Memory B cell (primary cell): ENCODE measurements around the gene CORO2B.

Source experiments
- ATAC-seq: fragments of 150-1000 bp; cut with Tn5 transposase; 2 replicates; pipeline ENCODE4 v1.10.0; 2021; ENCODE audit warnings: low read depth, mild to moderate bottlenecking, moderate library complexity
- DNase-seq, 2 donors: peaks; one replicate each; pipeline ENCODE4 v3.0.0; 2022; ENCODE audit warnings: low spot score in 2 of 2
- H3K27ac Mint-ChIP-seq: one replicate; pipeline ENCODE4 v1.8.0; 2022; ENCODE audit warnings: mild to moderate bottlenecking, moderate library complexity, mixed read lengths
- H3K27me3 Mint-ChIP-seq: one replicate; pipeline ENCODE4 v1.8.0; 2022; ENCODE audit warnings: mixed read lengths
- H3K36me3 Mint-ChIP-seq: one replicate; pipeline ENCODE4 v1.8.0; 2022; ENCODE audit warnings: mild to moderate bottlenecking, mixed read lengths
- H3K4me1 Mint-ChIP-seq: one replicate; pipeline ENCODE4 v1.8.0; 2022; ENCODE audit warnings: mixed read lengths
- H3K4me3 Mint-ChIP-seq: one replicate; pipeline ENCODE4 v1.8.0; 2022; ENCODE audit warnings: mild to moderate bottlenecking, moderate library complexity, mixed read lengths
- H3K9me3 Mint-ChIP-seq: one replicate; pipeline ENCODE4 v1.8.0; 2022; ENCODE audit warnings: mixed read lengths

Gene CORO2B

GRCh38 chr15:68610825-68611224, 32.0 kb downstream of the CORO2B start:
- Mint-ChIP-seq H3K27ac (no peak overlapping the region), H3K9me3 (no peaks in the 10 kb centered on the region), H3K27me3 (peaks cover 6% of the 10 kb centered on the region), H3K36me3 (no peaks in the 10 kb centered on the region), H3K4me3 (no peak overlapping the region), H3K4me1 (no peaks in the 10 kb centered on the region)
- ATAC-seq (no peak), DNase-seq (no peak)

- Mint-ChIP-seq H3K4me3 (no peak overlapping the region), H3K4me1 (no peaks in the 10 kb centered on the region), H3K27me3 (peaks cover 6% of the 10 kb centered on the region), H3K27ac (no peak overlapping the region), H3K9me3 (no peaks in the 10 kb centered on the region), H3K36me3 (no peaks in the 10 kb centered on the region)
- DNase-seq (no peak), ATAC-seq (no peak)
Observed at GRCh38 chr15:68612503-68612902, 33.7 kb downstream of the CORO2B start.

GRCh38 chr15:68612979-68613740, 34.4 kb downstream of the CORO2B start:
- no peaks in the 10 kb centered on the region for H3K9me3 Mint-ChIP-seq
- no peak overlapping the region for H3K4me3 Mint-ChIP-seq
- H3K27ac Mint-ChIP-seq, result no peak overlapping the region
- H3K4me1 Mint-ChIP-seq, result no peaks in the 10 kb centered on the region
- H3K36me3 Mint-ChIP-seq, result no peaks in the 10 kb centered on the region
- DNase-seq (no peak), ATAC-seq (no peak)
- H3K27me3 Mint-ChIP-seq, result peaks cover 6% of the 10 kb centered on the region

DNA sequence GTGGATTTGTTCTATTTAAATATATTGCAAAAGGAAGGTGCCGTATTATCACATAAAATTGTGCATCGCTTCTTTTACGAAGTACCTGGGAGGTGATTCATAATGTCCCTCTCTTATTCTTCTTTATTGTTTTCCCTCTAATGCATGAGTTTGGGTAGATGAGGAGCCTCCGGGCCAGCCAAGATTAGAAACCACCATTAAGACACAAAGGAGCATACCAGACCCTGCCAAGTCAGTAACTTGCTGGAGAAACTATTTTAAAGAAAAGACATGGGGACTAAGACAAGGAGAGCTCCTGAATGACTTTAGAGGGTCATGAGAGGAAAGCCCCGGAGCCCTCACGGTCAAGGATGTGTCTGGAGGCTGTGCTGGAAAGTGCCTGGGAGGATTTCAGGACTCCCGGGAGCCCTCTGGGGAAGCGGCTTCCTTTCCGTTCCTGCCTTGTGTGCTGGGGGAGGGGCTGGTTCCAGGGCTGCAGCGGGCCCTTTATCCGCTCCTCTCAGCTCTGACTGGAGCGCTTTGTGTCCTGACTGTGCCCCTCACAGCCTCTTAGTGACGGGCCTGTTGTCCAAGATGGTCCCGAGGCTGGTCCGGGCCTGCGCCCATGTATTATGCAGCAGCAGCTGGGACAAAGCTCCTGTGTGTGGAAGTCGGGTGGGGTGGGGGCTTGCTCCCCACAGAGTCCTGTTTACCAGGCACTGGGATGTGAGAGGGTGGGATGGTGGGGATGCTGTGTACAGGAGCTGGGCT, 35.7 kb downstream of the CORO2B start:
- DNase-seq (no peak), ATAC-seq (no peak)
- Mint-ChIP-seq H3K4me1 (no peaks in the 10 kb centered on the region), H3K27ac (no peak overlapping the region), H3K27me3 (peaks cover 2% of the 10 kb centered on the region), H3K9me3 (no peaks in the 10 kb centered on the region), H3K4me3 (no peak overlapping the region), H3K36me3 (no peaks in the 10 kb centered on the region)

- Mint-ChIP-seq H3K4me1 (no peaks in the 10 kb centered on the region), H3K27me3 (peaks cover 1% of the 10 kb centered on the region), H3K4me3 (no peak overlapping the region), H3K9me3 (no peaks in the 10 kb centered on the region), H3K36me3 (no peaks in the 10 kb centered on the region), H3K27ac (no peak overlapping the region)
- ATAC-seq (no peak), DNase-seq (no peak)
Observed at GRCh38 chr15:68615301-68615700, 36.5 kb downstream of the CORO2B start.

DNA sequence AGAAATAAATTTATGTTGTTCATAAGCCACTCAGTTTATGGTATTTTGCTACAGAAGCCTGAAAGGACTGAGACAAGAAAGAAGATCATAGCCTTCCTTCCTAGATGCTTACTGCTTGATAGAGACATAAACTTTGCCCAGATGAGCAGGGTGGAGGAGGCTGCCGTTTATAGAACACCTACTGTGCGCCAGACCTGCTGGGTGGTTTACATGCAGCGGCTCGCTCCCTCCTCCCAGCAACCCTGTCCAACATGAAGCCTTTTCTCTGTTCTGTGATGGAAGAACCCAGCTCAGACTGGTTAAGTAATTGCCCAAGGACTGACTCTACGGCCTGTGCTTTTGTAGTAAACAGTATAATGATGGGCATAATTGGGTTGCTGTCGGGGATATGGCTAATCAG, 37.0 kb downstream of the CORO2B start:
- H3K27ac Mint-ChIP-seq, result no peak overlapping the region
- H3K9me3 Mint-ChIP-seq, result no peaks in the 10 kb centered on the region
- DNase-seq (no peak), ATAC-seq (no peak)
- no peaks in the 10 kb centered on the region for H3K4me1 Mint-ChIP-seq
- H3K27me3 Mint-ChIP-seq, result no peaks in the 10 kb centered on the region
- no peaks in the 10 kb centered on the region for H3K36me3 Mint-ChIP-seq
- H3K4me3 Mint-ChIP-seq, result no peak overlapping the region

- H3K4me3 Mint-ChIP-seq, result no peak overlapping the region
- no peak for DNase-seq
- H3K9me3 Mint-ChIP-seq, result no peaks in the 10 kb centered on the region
- H3K4me1 Mint-ChIP-seq, result peaks cover 4% of the 10 kb centered on the region
- H3K36me3 Mint-ChIP-seq, result no peaks in the 10 kb centered on the region
- H3K27me3 Mint-ChIP-seq, result no peaks in the 10 kb centered on the region
- ATAC-seq, result no peak
- H3K27ac Mint-ChIP-seq, result no peak overlapping the region
Observed at GRCh38 chr15:68616397-68616796, 37.6 kb downstream of the CORO2B start.

GRCh38 chr15:68617001-68617400, 38.2 kb downstream of the CORO2B start:
- H3K27ac Mint-ChIP-seq, result no peak overlapping the region
- no peaks in the 10 kb centered on the region for H3K27me3 Mint-ChIP-seq
- no peaks in the 10 kb centered on the region for H3K36me3 Mint-ChIP-seq
- DNase-seq (no peak), ATAC-seq (no peak)
- no peaks in the 10 kb centered on the region for H3K9me3 Mint-ChIP-seq
- no peak overlapping the region for H3K4me3 Mint-ChIP-seq
- H3K4me1 Mint-ChIP-seq, result peaks cover 8% of the 10 kb centered on the region

- Mint-ChIP-seq H3K4me1 (peaks cover 10% of the 10 kb centered on the region), H3K4me3 (no peak overlapping the region), H3K27ac (no peak overlapping the region), H3K27me3 (no peaks in the 10 kb centered on the region), H3K9me3 (no peaks in the 10 kb centered on the region), H3K36me3 (no peaks in the 10 kb centered on the region)
- no peak for ATAC-seq
- DNase-seq, result no peak
Observed at GRCh38 chr15:68617777-68618176, 39.0 kb downstream of the CORO2B start.

DNA sequence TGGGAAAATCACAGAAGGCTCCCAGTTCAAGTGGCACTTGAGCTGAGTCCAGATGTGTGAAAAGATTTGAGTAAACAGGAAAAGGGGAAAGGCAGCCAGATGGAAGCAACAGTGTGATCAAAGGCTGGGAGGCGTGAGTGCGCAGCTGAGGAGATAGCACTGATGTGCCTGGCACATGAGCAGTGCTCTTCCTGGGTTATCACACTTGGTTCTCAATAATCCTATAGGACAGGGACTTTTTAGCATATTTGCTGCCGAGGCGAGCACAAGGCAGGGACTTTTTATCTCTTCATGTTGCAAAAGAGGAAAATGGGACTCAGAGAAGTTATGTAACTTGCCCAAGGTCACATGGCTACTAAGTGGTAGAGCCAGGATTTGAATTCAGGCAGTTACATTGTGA, 39.6 kb downstream of the CORO2B start:
- H3K36me3 Mint-ChIP-seq, result no peaks in the 10 kb centered on the region
- ATAC-seq (no peak), DNase-seq (no peak)
- no peaks in the 10 kb centered on the region for H3K27me3 Mint-ChIP-seq
- H3K9me3 Mint-ChIP-seq, result no peaks in the 10 kb centered on the region
- H3K4me3 Mint-ChIP-seq, result no peak overlapping the region
- peaks cover 10% of the 10 kb centered on the region for H3K4me1 Mint-ChIP-seq
- no peak overlapping the region for H3K27ac Mint-ChIP-seq

DNA sequence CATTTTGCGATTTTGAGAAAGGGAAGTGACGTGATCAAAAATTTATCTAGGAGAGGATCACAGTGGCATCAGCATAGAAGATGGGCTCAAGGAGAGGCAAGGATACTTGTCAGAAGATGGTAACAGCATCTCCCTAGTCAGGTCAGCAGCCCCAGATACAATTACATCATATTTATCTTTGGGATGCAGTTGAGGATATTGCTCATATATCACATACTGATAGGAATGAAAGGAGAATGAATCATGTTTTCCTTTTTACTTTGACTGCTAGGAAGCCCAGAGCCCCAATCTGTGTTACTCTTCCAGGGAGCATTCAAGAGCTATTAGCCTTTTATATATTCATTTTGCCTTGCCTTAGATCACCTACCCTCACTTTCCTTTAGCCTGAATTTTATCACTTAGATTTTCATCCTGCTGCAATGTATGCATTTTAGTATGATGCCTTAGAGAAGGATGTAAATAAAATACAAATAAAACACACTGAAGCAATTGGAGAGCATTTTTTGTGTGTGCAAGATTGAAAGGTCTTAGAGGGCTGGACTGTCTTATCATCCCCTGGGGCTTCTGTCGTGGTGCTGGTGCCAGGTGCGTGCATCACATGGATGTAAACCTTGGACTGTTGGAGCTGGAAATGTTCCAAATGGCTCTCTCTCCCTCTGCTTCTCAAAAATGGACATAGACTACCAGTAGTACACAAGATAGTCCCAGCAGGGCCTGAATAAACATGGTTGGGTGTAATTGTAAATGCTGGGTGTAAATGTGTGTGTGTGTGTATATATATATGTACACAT, 40.3 kb downstream of the CORO2B start:
- DNase-seq (no peak), ATAC-seq (no peak)
- Mint-ChIP-seq H3K9me3 (no peaks in the 10 kb centered on the region), H3K27ac (no peak overlapping the region), H3K36me3 (no peaks in the 10 kb centered on the region), H3K4me1 (peaks cover 10% of the 10 kb centered on the region), H3K4me3 (no peak overlapping the region), H3K27me3 (no peaks in the 10 kb centered on the region)

- DNase-seq (no peak), ATAC-seq (no peak)
- Mint-ChIP-seq H3K4me3 (no peak overlapping the region), H3K27me3 (no peaks in the 10 kb centered on the region), H3K9me3 (no peaks in the 10 kb centered on the region), H3K27ac (no peak overlapping the region), H3K36me3 (no peaks in the 10 kb centered on the region), H3K4me1 (peaks cover 10% of the 10 kb centered on the region)
Observed at GRCh38 chr15:68620721-68621527, 42.1 kb downstream of the CORO2B start.

GRCh38 chr15:68621535-68621934, 42.7 kb downstream of the CORO2B start:
- H3K9me3 Mint-ChIP-seq, result no peaks in the 10 kb centered on the region

More at GRCh38 chr15:68621535-68621934, 42.7 kb downstream of the CORO2B start:
- no peaks in the 10 kb centered on the region for H3K27me3 Mint-ChIP-seq
- ATAC-seq, result no peak
- H3K4me1 Mint-ChIP-seq, result peaks cover 14% of the 10 kb centered on the region
- H3K36me3 Mint-ChIP-seq, result no peaks in the 10 kb centered on the region
- no peak overlapping the region for H3K4me3 Mint-ChIP-seq
- no peak for DNase-seq
- H3K27ac Mint-ChIP-seq, result no peak overlapping the region
